Measurements from ENCODE around the gene IL17F. TPM values are rescaled to one million over a fixed set of nuclear protein-coding genes. Genes with fewer than 3 reads are reported as not detected.

Gene IL17F
- polyA plus RNA-seq = under 1 TPM in 1 of 2 donors, not detected in 1; 0.16 TPM

DNA sequence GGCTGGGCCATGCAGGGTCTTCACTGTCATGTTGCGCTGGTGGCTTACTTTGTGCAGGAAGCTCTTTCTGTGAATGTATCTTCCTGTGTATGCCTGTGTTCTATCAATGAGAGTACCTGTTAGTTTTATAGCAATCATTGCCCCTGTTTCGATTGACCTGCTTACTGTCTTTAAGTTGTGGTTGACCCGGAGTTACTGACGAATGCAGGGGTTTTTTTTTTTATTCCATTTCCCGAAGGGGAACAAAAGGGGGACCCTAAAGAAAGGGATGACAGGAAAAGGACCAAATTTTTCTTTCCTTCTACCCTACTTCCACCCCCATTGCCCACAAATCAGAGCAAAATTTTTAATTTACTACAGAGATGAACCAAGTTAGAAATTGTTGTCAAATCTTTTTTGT is at the start of gene IL17F:
Gene IL17F (minus strand): TSS at position 101 of the 400 bp plus-strand sequence. CDS start 71 bp downstream, at position 30.
- 79 to 86% methylated on average over 5 of the region's 5 CpGs for WGBS, 2 donors
- Histone ChIP-seq H3K4me3 (ENCODE audit: low read depth in 1 of 2, low read length in 2 of 2) (no peak within 1 kb of the TSS), H3K27me3 (ENCODE audit: control insufficient read depth in 1 of 2, insufficient read depth in 2 of 2, low read length in 2 of 2) (no peaks in the 10 kb centered on the region), H3K9me3 (ENCODE audit: control insufficient read depth in 2 of 2, insufficient read depth in 1 of 2, low read depth in 1 of 2, low read length in 1 of 2) (no peaks in the 10 kb centered on the region), H3K27ac (ENCODE audit: low read depth in 2 of 2, low read length in 1 of 2) (no peak within 1 kb of the TSS), H3K36me3 (ENCODE audit: control insufficient read depth in 2 of 2, insufficient read depth in 2 of 2, low read length in 1 of 2) (no peaks in the 10 kb centered on the region), H3K4me1 (ENCODE audit: control insufficient read depth in 2 of 2, insufficient read depth in 2 of 2, low read length in 1 of 2) (no peaks in the 10 kb centered on the region)

GRCh38 chr6:52293067-52293466 is 48.8 kb upstream of the IL17F start:
- no peaks in the 10 kb centered on the region for H3K27me3 ChIP-seq (ENCODE audit: control insufficient read depth in 1 of 2, insufficient read depth in 2 of 2, low read length in 2 of 2)
- H3K9me3 ChIP-seq (ENCODE audit: control insufficient read depth in 2 of 2, insufficient read depth in 1 of 2, low read depth in 1 of 2, low read length in 1 of 2) = no peaks in the 10 kb centered on the region
- H3K27ac ChIP-seq (ENCODE audit: low read depth in 2 of 2, low read length in 1 of 2) = no peak overlapping the region
- H3K4me3 ChIP-seq (ENCODE audit: low read depth in 1 of 2, low read length in 2 of 2) = no peak overlapping the region
- H3K4me1 ChIP-seq (ENCODE audit: control insufficient read depth in 2 of 2, insufficient read depth in 2 of 2, low read length in 1 of 2) = no peaks in the 10 kb centered on the region
- no peaks in the 10 kb centered on the region for H3K36me3 ChIP-seq (ENCODE audit: control insufficient read depth in 2 of 2, insufficient read depth in 2 of 2, low read length in 1 of 2)

DNA sequence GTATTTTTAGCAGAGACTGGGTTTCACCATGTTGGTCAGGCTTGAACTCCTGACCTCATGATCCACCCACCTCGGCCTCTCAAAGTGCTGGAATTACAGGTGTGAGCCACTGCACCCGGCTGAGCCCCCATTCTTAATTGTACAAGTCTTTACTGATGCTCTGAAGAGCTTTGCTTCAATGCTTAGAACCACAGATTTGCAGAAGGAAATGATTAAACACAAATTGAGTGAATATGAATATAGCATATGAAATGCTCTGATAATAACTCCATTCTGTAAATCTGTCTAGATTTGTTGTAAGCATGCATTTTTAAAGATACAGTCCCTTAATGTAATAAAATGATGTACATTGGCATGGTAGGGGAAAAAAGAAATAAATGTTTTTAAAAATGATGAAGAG is 44.5 kb upstream of the IL17F start:
- 90 to 92% methylated on average over 2 of the region's 2 CpGs for WGBS, 2 donors

GRCh38 chr6:52288216-52288615 is 43.9 kb upstream of the IL17F start:
- H3K4me1 ChIP-seq (ENCODE audit: control insufficient read depth in 2 of 2, insufficient read depth in 2 of 2, low read length in 1 of 2) = no peaks in the 10 kb centered on the region
- H3K9me3 ChIP-seq (ENCODE audit: control insufficient read depth in 2 of 2, insufficient read depth in 1 of 2, low read depth in 1 of 2, low read length in 1 of 2) = no peaks in the 10 kb centered on the region
- no peak overlapping the region for H3K27ac ChIP-seq (ENCODE audit: low read depth in 2 of 2, low read length in 1 of 2)
- WGBS, 2 donors = 83 to 88% methylated on average over 7 of the region's 7 CpGs
- no peak overlapping the region for H3K4me3 ChIP-seq (ENCODE audit: low read depth in 1 of 2, low read length in 2 of 2)
- no peaks in the 10 kb centered on the region for H3K36me3 ChIP-seq (ENCODE audit: control insufficient read depth in 2 of 2, insufficient read depth in 2 of 2, low read length in 1 of 2)
- H3K27me3 ChIP-seq (ENCODE audit: control insufficient read depth in 1 of 2, insufficient read depth in 2 of 2, low read length in 2 of 2) = no peaks in the 10 kb centered on the region

More for the DNA sequence above, 44.5 kb upstream of the IL17F start:
- no peaks in the 10 kb centered on the region for H3K27me3 ChIP-seq (ENCODE audit: control insufficient read depth in 1 of 2, insufficient read depth in 2 of 2, low read length in 2 of 2)
- H3K36me3 ChIP-seq (ENCODE audit: control insufficient read depth in 2 of 2, insufficient read depth in 2 of 2, low read length in 1 of 2) = no peaks in the 10 kb centered on the region
- H3K4me3 ChIP-seq (ENCODE audit: low read depth in 1 of 2, low read length in 2 of 2) = no peak overlapping the region
- H3K9me3 ChIP-seq (ENCODE audit: control insufficient read depth in 2 of 2, insufficient read depth in 1 of 2, low read depth in 1 of 2, low read length in 1 of 2) = no peaks in the 10 kb centered on the region
- no peak overlapping the region for H3K27ac ChIP-seq (ENCODE audit: low read depth in 2 of 2, low read length in 1 of 2)
- H3K4me1 ChIP-seq (ENCODE audit: control insufficient read depth in 2 of 2, insufficient read depth in 2 of 2, low read length in 1 of 2) = no peaks in the 10 kb centered on the region

DNA sequence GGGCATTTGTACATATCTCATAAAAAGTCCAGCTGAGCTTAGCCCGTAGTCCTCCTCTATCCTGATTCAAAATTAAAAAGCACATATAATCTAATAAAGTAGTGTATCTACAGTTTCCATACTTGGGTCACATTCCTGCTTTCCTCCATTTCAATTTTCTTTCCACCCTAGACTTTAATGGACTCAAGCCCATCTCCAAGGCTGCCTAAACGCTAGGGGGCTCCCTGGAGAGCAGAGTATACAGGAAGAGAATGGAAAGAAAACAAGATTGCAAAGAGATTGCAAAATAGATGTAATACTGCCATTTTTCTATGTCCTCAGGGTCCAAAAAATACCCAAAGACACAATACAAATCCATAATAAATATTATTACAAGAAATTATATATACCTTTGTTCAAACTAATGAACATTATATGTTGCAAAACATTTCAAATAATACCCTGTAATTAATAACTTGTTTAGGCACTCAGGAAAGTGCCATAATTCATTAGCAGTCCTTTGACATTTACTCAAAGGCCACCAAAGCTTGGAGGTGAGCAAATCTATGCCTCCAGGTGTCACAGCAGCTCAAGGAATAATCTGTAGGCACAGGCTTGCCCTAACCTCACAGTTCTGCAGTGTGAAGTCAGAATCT is 42.6 kb upstream of the IL17F start:
- Histone ChIP-seq H3K27ac (ENCODE audit: low read depth in 2 of 2, low read length in 1 of 2) (no peak overlapping the region), H3K9me3 (ENCODE audit: control insufficient read depth in 2 of 2, insufficient read depth in 1 of 2, low read depth in 1 of 2, low read length in 1 of 2) (no peaks in the 10 kb centered on the region), H3K4me1 (ENCODE audit: control insufficient read depth in 2 of 2, insufficient read depth in 2 of 2, low read length in 1 of 2) (no peaks in the 10 kb centered on the region), H3K27me3 (ENCODE audit: control insufficient read depth in 1 of 2, insufficient read depth in 2 of 2, low read length in 2 of 2) (no peaks in the 10 kb centered on the region), H3K4me3 (ENCODE audit: low read depth in 1 of 2, low read length in 2 of 2) (no peak overlapping the region), H3K36me3 (ENCODE audit: control insufficient read depth in 2 of 2, insufficient read depth in 2 of 2, low read length in 1 of 2) (peaks cover under 1 to 4% of the 10 kb centered on the region in 2 donors)
- WGBS, 2 donors = 21 to 23% methylated on average over 2 of the region's 2 CpGs

DNA sequence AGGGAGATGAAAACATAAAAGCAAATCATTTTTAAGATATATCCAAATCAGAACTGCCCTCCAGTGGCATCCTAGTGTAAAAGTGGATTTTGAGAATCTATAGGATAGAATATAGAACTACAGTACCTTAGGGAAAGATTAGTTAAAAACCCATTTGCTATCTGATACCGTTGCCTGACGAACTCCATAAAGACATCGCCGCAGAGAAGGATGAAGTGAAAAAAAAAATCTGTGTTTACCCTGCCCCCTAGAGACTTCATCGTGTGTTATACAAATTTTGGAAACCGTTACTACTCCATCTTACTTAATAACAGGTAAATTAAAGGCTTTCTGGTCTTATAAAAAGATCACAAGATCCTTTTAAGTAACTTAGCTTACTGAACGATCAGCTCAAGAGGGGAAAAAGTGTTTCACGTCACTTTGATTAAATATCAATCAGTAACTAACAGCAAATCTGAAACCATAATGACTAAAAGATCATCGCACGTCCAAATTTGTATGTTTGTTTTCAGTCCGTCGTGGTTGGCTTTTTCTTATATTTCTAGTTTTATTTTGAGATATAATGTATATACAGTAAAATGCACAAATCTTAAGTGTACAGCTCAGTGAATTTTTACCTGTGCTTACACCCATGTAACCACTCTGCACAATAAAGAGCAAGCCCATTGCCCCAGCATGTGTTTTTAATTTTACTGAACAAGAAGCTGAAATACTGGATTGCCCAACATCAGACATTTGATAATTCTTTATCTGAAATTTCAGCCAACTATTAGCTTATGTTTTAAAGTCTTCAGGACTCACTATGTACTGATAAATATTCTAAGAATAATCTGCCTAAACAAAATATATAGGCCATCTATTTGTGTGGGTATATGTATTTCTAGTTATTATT is 41.1 kb upstream of the IL17F start:
- no peak overlapping the region for H3K27ac ChIP-seq (ENCODE audit: low read depth in 2 of 2, low read length in 1 of 2)
- WGBS, 2 donors = 14 to 16% methylated on average over 12 of the region's 12 CpGs
- H3K4me1 ChIP-seq (ENCODE audit: control insufficient read depth in 2 of 2, insufficient read depth in 2 of 2, low read length in 1 of 2) = no peaks in the 10 kb centered on the region
- H3K27me3 ChIP-seq (ENCODE audit: control insufficient read depth in 1 of 2, insufficient read depth in 2 of 2, low read length in 2 of 2) = no peaks in the 10 kb centered on the region
- no peaks in the 10 kb centered on the region for H3K9me3 ChIP-seq (ENCODE audit: control insufficient read depth in 2 of 2, insufficient read depth in 1 of 2, low read depth in 1 of 2, low read length in 1 of 2)
- H3K4me3 ChIP-seq (ENCODE audit: low read depth in 1 of 2, low read length in 2 of 2) = peak overlapping the region in 1 of 2 donors; percentile 69
- peaks cover 2 to 6% of the 10 kb centered on the region in 2 donors for H3K36me3 ChIP-seq (ENCODE audit: control insufficient read depth in 2 of 2, insufficient read depth in 2 of 2, low read length in 1 of 2)

- H3K4me3 ChIP-seq (ENCODE audit: low read depth in 1 of 2, low read length in 2 of 2) = peak within 1 kb of the TSS; percentile 69 to 70
- peaks cover 2 to 6% of the 10 kb centered on the region in 2 donors for H3K36me3 ChIP-seq (ENCODE audit: control insufficient read depth in 2 of 2, insufficient read depth in 2 of 2, low read length in 1 of 2)
- no peaks in the 10 kb centered on the region for H3K4me1 ChIP-seq (ENCODE audit: control insufficient read depth in 2 of 2, insufficient read depth in 2 of 2, low read length in 1 of 2)
- no peaks in the 10 kb centered on the region for H3K9me3 ChIP-seq (ENCODE audit: control insufficient read depth in 2 of 2, insufficient read depth in 1 of 2, low read depth in 1 of 2, low read length in 1 of 2)
- H3K27me3 ChIP-seq (ENCODE audit: control insufficient read depth in 1 of 2, insufficient read depth in 2 of 2, low read length in 2 of 2) = no peaks in the 10 kb centered on the region
- 0 to 1% methylated on average over 53 of the region's 53 CpGs for WGBS, 2 donors
- peak within 1 kb of the TSS; percentile 45 to 86 for H3K27ac ChIP-seq (ENCODE audit: low read depth in 2 of 2, low read length in 1 of 2)
Measured at GRCh38 chr6:52284460-52285176, 40.3 kb upstream of the IL17F start, which contains the start of gene MCM3. Gene MCM3, minus strand, starts transcription at chr6:52284742. Its CDS starts 68 bp downstream, at chr6:52284674.

GRCh38 chr6:52284131-52284459 is 39.8 kb upstream of the IL17F start:
- Histone ChIP-seq H3K27me3 (ENCODE audit: control insufficient read depth in 1 of 2, insufficient read depth in 2 of 2, low read length in 2 of 2) (no peaks in the 10 kb centered on the region), H3K27ac (ENCODE audit: low read depth in 2 of 2, low read length in 1 of 2) (peak overlapping the region; percentile 45 to 86), H3K4me1 (ENCODE audit: control insufficient read depth in 2 of 2, insufficient read depth in 2 of 2, low read length in 1 of 2) (no peaks in the 10 kb centered on the region), H3K9me3 (ENCODE audit: control insufficient read depth in 2 of 2, insufficient read depth in 1 of 2, low read depth in 1 of 2, low read length in 1 of 2) (no peaks in the 10 kb centered on the region), H3K4me3 (ENCODE audit: low read depth in 1 of 2, low read length in 2 of 2) (peak overlapping the region; percentile 69 to 70), H3K36me3 (ENCODE audit: control insufficient read depth in 2 of 2, insufficient read depth in 2 of 2, low read length in 1 of 2) (peaks cover 6 to 10% of the 10 kb centered on the region in 2 donors)
- WGBS, 2 donors = 0 to 1% methylated on average over 14 of the region's 14 CpGs

DNA sequence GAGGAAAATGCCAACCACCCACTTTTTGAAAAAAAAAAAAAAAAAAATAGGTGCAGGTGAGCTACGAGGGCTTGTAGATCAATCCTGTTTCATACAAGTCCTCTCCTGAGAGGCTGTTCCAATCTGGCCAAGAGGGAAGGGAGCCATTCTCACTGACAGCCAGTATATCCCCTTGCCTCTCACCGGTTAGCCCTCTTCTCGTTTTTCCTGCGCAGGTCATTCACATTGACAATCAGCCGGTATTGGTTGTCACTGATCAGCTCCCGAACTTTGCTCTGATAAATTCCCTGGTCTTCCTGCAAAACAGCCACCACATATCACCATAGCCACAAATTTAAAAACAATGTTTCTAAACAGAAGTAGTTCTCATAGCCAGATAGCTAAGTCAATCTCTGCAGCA is 38.8 kb upstream of the IL17F start:
- 43 to 56% methylated on average over 6 of the region's 6 CpGs for WGBS, 2 donors
- Histone ChIP-seq H3K36me3 (ENCODE audit: control insufficient read depth in 2 of 2, insufficient read depth in 2 of 2, low read length in 1 of 2) (peaks cover 9 to 10% of the 10 kb centered on the region in 2 donors), H3K9me3 (ENCODE audit: control insufficient read depth in 2 of 2, insufficient read depth in 1 of 2, low read depth in 1 of 2, low read length in 1 of 2) (no peaks in the 10 kb centered on the region), H3K4me3 (ENCODE audit: low read depth in 1 of 2, low read length in 2 of 2) (peak overlapping the region in 1 of 2 donors; percentile 69), H3K27ac (ENCODE audit: low read depth in 2 of 2, low read length in 1 of 2) (no peak overlapping the region), H3K4me1 (ENCODE audit: control insufficient read depth in 2 of 2, insufficient read depth in 2 of 2, low read length in 1 of 2) (no peaks in the 10 kb centered on the region), H3K27me3 (ENCODE audit: control insufficient read depth in 1 of 2, insufficient read depth in 2 of 2, low read length in 2 of 2) (no peaks in the 10 kb centered on the region)

Measured in esophagus (tissue), 2 donors.